ENCODE measurements around the gene MYCN. TPM values are rescaled to one million over a fixed set of nuclear protein-coding genes. Genes with fewer than 3 reads are reported as not detected.
"Not testable (repeated sequence)": the region's sequence is repeated elsewhere in the genome, so short reads cannot be mapped to it uniquely, and the experiment has no call there.

Gene MYCN
- total and polyA plus RNA-seq, 2 of the 13 experiments (the other 11 are each of a cell fraction or from before 2014, with no cell fraction given): not detected

DNA sequence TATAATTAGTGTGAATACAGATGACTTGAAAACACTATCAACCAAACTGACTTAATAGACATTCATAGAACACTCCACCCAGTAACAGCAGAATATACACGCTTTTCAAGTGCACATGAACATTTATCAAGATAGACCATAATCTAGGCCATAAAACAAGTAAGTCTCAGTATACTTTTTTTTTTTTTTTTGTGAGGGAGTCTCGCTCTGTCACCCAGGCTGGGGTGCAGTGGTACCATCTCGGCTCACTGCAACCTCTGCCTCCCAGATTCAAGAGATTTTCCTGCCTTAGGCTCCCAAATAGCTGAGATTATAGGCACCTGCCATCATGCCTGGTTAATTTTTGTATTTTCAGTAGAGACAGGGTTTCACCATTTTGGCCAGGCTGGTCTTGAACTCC lies 36.4 kb upstream of the MYCN start:
- 31% methylated on average over 3 of the region's 3 CpGs for WGBS (ENCODE audit: low lambda C conversion rate)
- H2AFZ ChIP-seq (ENCODE audit: low read length); ATAC-seq; H3K79me2 ChIP-seq (ENCODE audit: insufficient read depth, low read length); H3K27me3 ChIP-seq (ENCODE audit: control insufficient read depth in 1 of 2, insufficient read depth in 2 of 2, low read length in 2 of 2); H3K9ac ChIP-seq (ENCODE audit: insufficient read depth, low read depth, low read length); H3K9me3 ChIP-seq (ENCODE audit: low read length); H3K27ac ChIP-seq (ENCODE audit: extremely low read length, insufficient read depth, low read length); H3K4me1 ChIP-seq (ENCODE audit: insufficient read depth, low read length); H3K4me3 ChIP-seq (replicated peaks in 1 of 3; ENCODE audit: insufficient read depth in 1 of 3, low read depth in 2 of 3, low read length in 3 of 3); DNase-seq (ENCODE audit: low spot score); intact Hi-C loops (cut with micrococcal nuclease; ENCODE audit: unreplicated experiment); CTCF ChIA-PET (ENCODE audit: low intra/inter-chr PET ratio, low total read pairs); BruUV-seq (replicated peaks); H4K20me1 ChIP-seq (ENCODE audit: insufficient read depth, low read length); in situ Hi-C loops (cut with HindIII; ENCODE audit: extremely low pct_ligation_motif_present, low pct_unique_long_range_greater_than_20kb); POLR2A ChIA-PET; H3K4me2 ChIP-seq (ENCODE audit: low read depth, low read length); FAIRE-seq; H3K36me3 ChIP-seq (replicated peaks in 1 of 2; ENCODE audit: control insufficient read depth in 1 of 2, insufficient read depth in 2 of 2, low read length in 2 of 2): not testable (repeated sequence)

DNA sequence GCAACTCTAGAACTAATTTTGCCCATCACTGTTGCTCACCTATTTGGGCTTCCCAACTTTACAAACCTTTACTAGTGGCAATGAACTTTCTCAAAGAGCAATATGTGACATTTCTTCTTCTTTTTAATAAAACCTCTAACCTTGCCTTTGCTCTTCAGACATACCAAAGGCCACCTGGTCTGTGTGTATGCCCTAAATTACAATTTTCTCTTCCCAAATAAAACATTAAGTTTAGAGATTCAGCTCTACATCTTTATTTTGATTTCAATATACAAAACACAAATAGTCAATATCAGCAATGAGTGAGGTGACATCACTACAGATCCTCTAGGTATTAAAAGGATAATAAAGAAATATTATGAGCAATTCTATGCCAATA lies 35.1 kb upstream of the MYCN start:
- Histone ChIP-seq H3K9me3 (ENCODE audit: low read length) (no peaks in the 10 kb centered on the region), H3K9ac (ENCODE audit: insufficient read depth, low read depth, low read length) (no peak overlapping the region), H3K79me2 (ENCODE audit: insufficient read depth, low read length) (no peaks in the 10 kb centered on the region), H3K27me3 (ENCODE audit: control insufficient read depth in 1 of 2, insufficient read depth in 2 of 2, low read length in 2 of 2) (0 out of 5 replicates have a peak, but pooled peaks cover 0 to 4% of the 10 kb centered on the region in 2 experiments), H2AFZ (ENCODE audit: low read length) (no peak overlapping the region), H3K36me3 (replicated peaks in 1 of 2; ENCODE audit: control insufficient read depth in 1 of 2, insufficient read depth in 2 of 2, low read length in 2 of 2) (no peaks in the 10 kb centered on the region), H3K4me1 (ENCODE audit: insufficient read depth, low read length) (no peaks in the 10 kb centered on the region), H3K27ac (ENCODE audit: extremely low read length, insufficient read depth, low read length) (no peak overlapping the region), H4K20me1 (ENCODE audit: insufficient read depth, low read length) (no peaks in the 10 kb centered on the region), H3K4me2 (ENCODE audit: low read depth, low read length) (no peak overlapping the region), H3K4me3 (replicated peaks in 1 of 3; ENCODE audit: insufficient read depth in 1 of 3, low read depth in 2 of 3, low read length in 3 of 3) (no peak overlapping the region)
- intact Hi-C loops (cut with micrococcal nuclease; ENCODE audit: unreplicated experiment) (no loop called here), in situ Hi-C loops (cut with HindIII; ENCODE audit: extremely low pct_ligation_motif_present, low pct_unique_long_range_greater_than_20kb) (no loop called here)
- ChIA-PET POLR2A (no interaction called here), CTCF (ENCODE audit: low intra/inter-chr PET ratio, low total read pairs) (no interaction called here)
- TF ChIP-seq MED13 (CRISPR knock-in tag; IDR thresholded peaks at IDR 0.05) (no peak), HNRNPLL (IDR thresholded peaks at IDR 0.05; ENCODE audit: low read depth, low read length, poor library complexity, severe bottlenecking) (no peak), PPARG (CRISPR knock-in tag; conservative IDR thresholded peaks at IDR 0.05) (no peak)
- TF ChIP-seq, protein P1, sequence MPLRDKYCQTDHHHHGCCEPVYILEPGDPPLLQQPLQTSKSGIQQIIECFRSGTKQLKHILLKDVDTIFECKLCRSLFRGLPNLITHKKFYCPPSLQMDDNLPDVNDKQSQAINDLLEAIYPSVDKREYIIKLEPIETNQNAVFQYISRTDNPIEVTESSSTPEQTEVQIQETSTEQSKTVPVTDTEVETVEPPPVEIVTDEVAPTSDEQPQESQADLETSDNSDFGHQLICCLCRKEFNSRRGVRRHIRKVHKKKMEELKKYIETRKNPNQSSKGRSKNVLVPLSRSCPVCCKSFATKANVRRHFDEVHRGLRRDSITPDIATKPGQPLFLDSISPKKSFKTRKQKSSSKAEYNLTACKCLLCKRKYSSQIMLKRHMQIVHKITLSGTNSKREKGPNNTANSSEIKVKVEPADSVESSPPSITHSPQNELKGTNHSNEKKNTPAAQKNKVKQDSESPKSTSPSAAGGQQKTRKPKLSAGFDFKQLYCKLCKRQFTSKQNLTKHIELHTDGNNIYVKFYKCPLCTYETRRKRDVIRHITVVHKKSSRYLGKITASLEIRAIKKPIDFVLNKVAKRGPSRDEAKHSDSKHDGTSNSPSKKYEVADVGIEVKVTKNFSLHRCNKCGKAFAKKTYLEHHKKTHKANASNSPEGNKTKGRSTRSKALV (CRISPR knock-in tag; IDR thresholded peaks at IDR 0.05): no peak
- DNase-seq (ENCODE audit: low spot score): no peak
- no TSS peak for BruUV-seq (replicated peaks)
- no peak for ATAC-seq
- no peak for FAIRE-seq

All from HepG2 (cell line).